ENCODE results near the gene APOL1.
"Not testable (repeated sequence)": the region's sequence is repeated elsewhere in the genome, so short reads cannot be mapped to it uniquely, and the experiment has no call there.

APOL1 gene

GRCh38 chr22:36226189-36226588 lies 26.7 kb upstream of the APOL1 start:
- no peak for DNase-seq

- DNase-seq: no peak
Observed at GRCh38 chr22:36227396-36227795, 25.5 kb upstream of the APOL1 start.

- DNase-seq: no peak
Observed at GRCh38 chr22:36227806-36228205, 25.1 kb upstream of the APOL1 start.

GRCh38 chr22:36228369-36228768 lies 24.6 kb upstream of the APOL1 start:
- not testable (repeated sequence) for DNase-seq

GRCh38 chr22:36228944-36229343 lies 24.0 kb upstream of the APOL1 start:
- DNase-seq: no peak

- not testable (repeated sequence) for DNase-seq
Observed at GRCh38 chr22:36229649-36230048, 23.3 kb upstream of the APOL1 start.

- DNase-seq: not testable (repeated sequence)
Observed at GRCh38 chr22:36231051-36231450, 21.9 kb upstream of the APOL1 start.

GRCh38 chr22:36232715-36233401 lies 20.1 kb upstream of the APOL1 start:
- no peak for DNase-seq

GRCh38 chr22:36233796-36234195 lies 19.1 kb upstream of the APOL1 start:
- DNase-seq: no peak

- DNase-seq: no peak
Observed at GRCh38 chr22:36234213-36234612, 18.7 kb upstream of the APOL1 start.

GRCh38 chr22:36234919-36235318 lies 18.0 kb upstream of the APOL1 start:
- no peak for DNase-seq

- no peak for DNase-seq
Observed at GRCh38 chr22:36235585-36235984, 17.3 kb upstream of the APOL1 start.

- DNase-seq: no peak
Observed at GRCh38 chr22:36236388-36237319, 16.3 kb upstream of the APOL1 start.

GRCh38 chr22:36237462-36238372 lies 15.2 kb upstream of the APOL1 start:
- DNase-seq: no peak

- DNase-seq: no peak
Observed at GRCh38 chr22:36238373-36239149, 14.4 kb upstream of the APOL1 start.

GRCh38 chr22:36239150-36239400 lies 13.9 kb upstream of the APOL1 start:
- DNase-seq: no peak

- DNase-seq: peak; percentile 60
Observed at GRCh38 chr22:36239401-36240171, 13.3 kb upstream of the APOL1 start, which contains the start of gene APOL2. Gene APOL2 (minus strand): TSS chr22:36239527. CDS start chr22:36233162, 6,365 bp downstream.

GRCh38 chr22:36243986-36244385 lies 8.9 kb upstream of the APOL1 start:
- DNase-seq: no peak

GRCh38 chr22:36244522-36245391 lies 8.2 kb upstream of the APOL1 start:
- DNase-seq: no peak

GRCh38 chr22:36245805-36246356 lies 7.1 kb upstream of the APOL1 start:
- DNase-seq: no peak

All from NCI-H187 treated with DMSO at 0.1 percent for 48 hours (cell line).